PC-3 (cell line): Measurements from ENCODE around the gene SLCO1A2. TPM values are rescaled to one million over a fixed set of nuclear protein-coding genes. Genes with fewer than 3 reads are reported as not detected.

Experiments
- ATAC-seq: fragments of 200-7000 bp; cut with Tn5 transposase; 2 replicates; pipeline ENCODE4 v1.9.1; 2020; ENCODE audit warnings: mild to moderate bottlenecking, moderate library complexity
- BruUV-seq: library from RNA; stranded (reverse); fragments of 400-500 nt; replicated peaks from 2 replicates; lab custom pipeline; 2021; lab: Mats Ljungman, UMichigan
- CTCF ChIA-PET: fragments of 300-600 bp; sonication (Branson Sonifier 250); formaldehyde crosslinking; loops from one replicate; lab custom pipeline; 2022; ENCODE audit warnings: antibody characterized with exemption; lab: Charles Lee
- POLR2A ChIA-PET: fragments of 300-600 bp; sonication (Branson Sonifier 250); formaldehyde crosslinking; loops from one replicate; lab custom pipeline; 2022; ENCODE audit warnings: antibody characterized with exemption; ENCODE audit not compliant: unreplicated experiment; lab: Charles Lee
- DNase-seq: peaks from one replicate; pipeline ENCODE4 v3.0.0-alpha.2; 2015
- H2AFZ ChIP-seq: fragments of 300-600 bp; sonication (generic); 2 replicates; pipeline ENCODE4 v1.6.0; 2016; ENCODE audit warnings: antibody characterized with exemption, low read length
- H3F3A ChIP-seq: fragments of 300-600 bp; sonication (generic); one replicate; pipeline ENCODE4 v1.6.0; 2017; ENCODE audit warnings: antibody characterized with exemption, low read length, control low read depth, mild to moderate bottlenecking; ENCODE audit not compliant: unreplicated experiment
- H3K27ac ChIP-seq: fragments of 300-600 bp; sonication (generic); 2 replicates; pipeline ENCODE4 v1.5.1; 2016; ENCODE audit warnings: mild to moderate bottlenecking, low read length
- H3K27me3 ChIP-seq: fragments of 300-600 bp; sonication (generic); 2 replicates; pipeline ENCODE4 v1.6.1; 2016; ENCODE audit warnings: low read length, mixed read lengths
- H3K36me3 ChIP-seq: fragments of 300-600 bp; sonication (generic); 2 replicates; pipeline ENCODE4 v1.6.1; 2016; ENCODE audit warnings: low read depth, mixed run types, low read length, mixed read lengths
- H3K4me1 ChIP-seq: fragments of 300-600 bp; sonication (generic); 2 replicates; pipeline ENCODE4 v1.5.1; 2016; ENCODE audit warnings: low read length; ENCODE audit not compliant: insufficient read depth
- H3K4me2 ChIP-seq: fragments of 300-600 bp; sonication (generic); 2 replicates; pipeline ENCODE4 v1.6.0; 2016; ENCODE audit warnings: low read length
- H3K4me3 ChIP-seq: fragments of 300-600 bp; sonication (generic); 2 replicates; pipeline ENCODE4 v1.5.1; 2016; ENCODE audit warnings: mild to moderate bottlenecking, low read length, mixed read lengths
- H3K79me2 ChIP-seq: fragments of 300-600 bp; sonication (generic); 2 replicates; pipeline ENCODE4 v1.6.1; 2017; ENCODE audit warnings: low read length, mixed read lengths
- H3K9ac ChIP-seq: fragments of 300-600 bp; sonication (generic); 2 replicates; pipeline ENCODE4 v1.6.0; 2016; ENCODE audit warnings: mild to moderate bottlenecking, low read length
- H3K9me2 ChIP-seq: fragments of 300-600 bp; sonication (generic); replicated peaks from 2 replicates; pipeline ENCODE4 v1.6.1; 2016; ENCODE audit warnings: mixed run types, low read length, mixed read lengths
- H3K9me3 ChIP-seq: fragments of 300-600 bp; sonication (generic); 2 replicates; pipeline ENCODE4 v1.6.1; 2016; ENCODE audit warnings: low read length, mixed read lengths
- H4K20me1 ChIP-seq: fragments of 300-600 bp; sonication (generic); 2 replicates; pipeline ENCODE4 v1.6.1; 2016; ENCODE audit warnings: low read length, mixed read lengths
- CTCF ChIP-seq: fragments of 300-600 bp; sonication (generic); conservative IDR thresholded peaks from 2 replicates; pipeline ENCODE4 v1.5.1; 2017; ENCODE audit warnings: antibody characterized with exemption, low read depth, mild to moderate bottlenecking, low read length
- EZH2 ChIP-seq: fragments of 300-600 bp; sonication (generic); IDR thresholded peaks from one replicate; pipeline ENCODE4 v1.6.1; 2017; ENCODE audit warnings: antibody characterized with exemption, mild to moderate bottlenecking, low read length; ENCODE audit not compliant: unreplicated experiment
- EZH2phosphoT487 ChIP-seq: fragments of 300-600 bp; sonication (generic); IDR thresholded peaks from 2 replicates; pipeline ENCODE4 v1.6.1; 2018; ENCODE audit warnings: mild to moderate bottlenecking, antibody characterized with exemption, low read length, borderline replicate concordance
- intact Hi-C: fragments of 100-400 bp; cut with micrococcal nuclease; formaldehyde crosslinking; loops from 2 replicates; pipeline ENCODE4 v1.9.0; 2023
- total RNA-seq: library from RNA; depleted of rRNA; stranded (reverse); fragments of >200 nt; gene quantifications from 2 replicates; pipeline ENCODE4 v1.2.3, GENCODE V29; 2014

Gene SLCO1A2
- total RNA-seq, 1 experiment from 2014 or later: not detected

GRCh38 chr12:21340403-21340802, 5.7 kb upstream of the SLCO1A2 start:
- Histone ChIP-seq H3K27ac (no peak overlapping the region), H4K20me1 (no peaks in the 10 kb centered on the region), H2AFZ (no peak overlapping the region), H3K27me3 (no peaks in the 10 kb centered on the region), H3K4me2 (no peak overlapping the region), H3K36me3 (no peaks in the 10 kb centered on the region), H3K4me3 (no peak overlapping the region), H3K9me3 (no peaks in the 10 kb centered on the region), H3F3A (no peaks in the 10 kb centered on the region), H3K9me2 (no peaks in the 10 kb centered on the region), H3K79me2 (no peaks in the 10 kb centered on the region), H3K9ac (no peak overlapping the region), H3K4me1 (no peaks in the 10 kb centered on the region)
- TF ChIP-seq EZH2phosphoT487 (no peak), EZH2 (no peak), CTCF (no peak)
- no peak for DNase-seq
- BruUV-seq: no TSS peak
- intact Hi-C loops: no loop called here
- CTCF ChIA-PET: no interaction called here
- POLR2A ChIA-PET: no interaction called here
- no peak for ATAC-seq

- DNase-seq: no peak
- Histone ChIP-seq H3F3A (no peaks in the 10 kb centered on the region), H2AFZ (no peak overlapping the region), H3K79me2 (no peaks in the 10 kb centered on the region), H3K9me2 (no peaks in the 10 kb centered on the region), H3K27ac (no peak overlapping the region), H4K20me1 (no peaks in the 10 kb centered on the region), H3K9ac (no peak overlapping the region), H3K4me2 (no peak overlapping the region), H3K9me3 (no peaks in the 10 kb centered on the region), H3K4me3 (no peak overlapping the region), H3K36me3 (no peaks in the 10 kb centered on the region), H3K4me1 (no peaks in the 10 kb centered on the region), H3K27me3 (no peaks in the 10 kb centered on the region)
- no TSS peak for BruUV-seq
- no peak for ATAC-seq
- ChIA-PET CTCF (no interaction called here), POLR2A (no interaction called here)
- TF ChIP-seq CTCF (no peak), EZH2phosphoT487 (no peak), EZH2 (no peak)
- intact Hi-C loops: no loop called here
These were observed 5.2 kb upstream of the SLCO1A2 start for GRCh38 chr12:21339921-21340320.

- no peak overlapping the region for H2AFZ ChIP-seq
- H3K4me1 ChIP-seq: no peaks in the 10 kb centered on the region
- BruUV-seq: no TSS peak
These were observed 3.4 kb upstream of the SLCO1A2 start for GRCh38 chr12:21337959-21338744.

More at GRCh38 chr12:21337959-21338744, 3.4 kb upstream of the SLCO1A2 start:
- POLR2A ChIA-PET: no interaction called here
- Histone ChIP-seq H3K9me2 (no peaks in the 10 kb centered on the region), H3K4me2 (no peak overlapping the region), H3K4me3 (no peak overlapping the region), H3F3A (no peaks in the 10 kb centered on the region), H3K27me3 (no peaks in the 10 kb centered on the region), H3K9ac (no peak overlapping the region), H3K36me3 (no peaks in the 10 kb centered on the region), H3K9me3 (no peaks in the 10 kb centered on the region), H3K79me2 (no peaks in the 10 kb centered on the region), H4K20me1 (no peaks in the 10 kb centered on the region), H3K27ac (no peak overlapping the region)
- CTCF ChIA-PET: interaction anchor here (0.6 kb wide), 1 partner anchor 28 kb away, joined by 5 read pairs; no protein-coding TSS in a partner anchor
- TF ChIP-seq EZH2 (no peak), CTCF (no peak), EZH2phosphoT487 (no peak)
- no peak for DNase-seq
- no peak for ATAC-seq
- intact Hi-C loops: no loop called here
